ENCODE measurements around the gene ISM1. TPM values are rescaled to one million over a fixed set of nuclear protein-coding genes. Genes with fewer than 3 reads are reported as not detected.

Gene ISM1
- total RNA-seq, 2 donors from 2014 or later, result 0.23 to 0.58 TPM

DNA sequence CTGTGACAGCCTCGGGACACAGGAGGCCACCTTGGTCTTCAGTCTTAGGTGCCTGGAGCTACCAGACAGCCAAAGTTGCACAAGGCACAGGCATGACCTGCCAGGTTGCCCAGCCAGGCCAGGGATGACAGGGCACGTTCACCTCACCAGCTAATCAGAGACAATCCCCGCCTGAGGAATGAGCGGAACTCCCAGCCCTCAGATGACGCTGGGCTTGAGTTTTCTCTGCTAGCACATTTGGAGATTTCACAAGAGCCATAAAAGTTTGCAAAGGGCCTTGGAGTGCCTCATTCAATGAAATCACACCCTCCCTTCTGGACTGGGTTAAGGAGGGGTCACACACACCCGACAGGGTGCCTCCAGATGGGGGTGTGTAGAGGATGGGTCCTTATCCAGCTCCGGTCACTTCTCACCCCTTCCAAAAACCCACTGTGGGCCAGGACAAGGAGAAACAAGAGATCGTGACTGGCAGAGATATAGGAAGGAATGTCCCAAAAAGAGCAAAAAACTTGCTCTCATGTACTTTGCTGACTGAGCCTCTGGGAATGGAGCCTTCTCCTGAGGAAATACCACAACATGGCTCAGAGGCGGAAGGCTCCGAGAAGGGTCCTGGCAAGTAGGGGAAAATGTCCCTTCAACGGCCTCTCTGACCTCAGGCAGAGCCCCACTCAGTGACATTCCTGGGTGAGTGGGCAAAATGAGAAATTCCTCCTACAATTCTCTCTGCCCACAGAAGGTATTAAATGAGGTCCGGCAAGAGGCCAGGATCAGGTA lies 121.6 kb downstream of the ISM1 start:
- Mint-ChIP-seq H3K9me3 (peaks cover 2 to 3% of the 10 kb centered on the region in 2 donors), H3K27ac (no peak overlapping the region), H3K4me3 (no peak overlapping the region), H3K36me3 (ENCODE audit: insufficient read depth in 2 of 2) (peaks cover 2 to 3% of the 10 kb centered on the region in 2 donors), H3K27me3 (ENCODE audit: low read depth) (no peaks in the 10 kb centered on the region), H3K4me1 (ENCODE audit: low read depth) (peaks cover 22% of the 10 kb centered on the region)
- DNase-seq (no peak), ATAC-seq (replicated peaks in 1 of 2) (no peak)

DNA sequence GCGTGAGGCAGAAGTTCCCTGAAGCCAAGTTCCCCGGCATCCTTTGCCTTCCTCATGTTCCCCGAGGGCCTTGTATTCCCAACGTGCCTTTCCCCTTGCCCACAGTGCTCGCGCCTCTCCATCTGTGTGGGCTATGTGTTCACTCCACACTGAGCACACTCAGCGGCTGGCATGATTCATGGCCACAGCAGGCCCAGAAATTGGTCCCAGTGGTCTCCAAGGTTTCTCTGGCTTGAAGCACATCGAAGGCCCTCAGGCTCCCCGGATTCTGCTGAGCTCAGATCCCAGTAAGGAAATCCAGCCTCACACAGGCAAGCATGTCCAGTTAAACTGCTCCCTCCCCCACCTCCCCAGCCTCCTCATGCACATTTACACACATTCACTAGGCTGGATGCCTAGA lies 123.6 kb downstream of the ISM1 start:
- Mint-ChIP-seq H3K4me3 (no peak overlapping the region), H3K4me1 (ENCODE audit: low read depth) (peaks cover 3% of the 10 kb centered on the region), H3K27ac (no peak overlapping the region), H3K27me3 (ENCODE audit: low read depth) (no peaks in the 10 kb centered on the region), H3K9me3 (peaks cover 0 to 2% of the 10 kb centered on the region in 2 donors), H3K36me3 (ENCODE audit: insufficient read depth in 2 of 2) (peaks cover 0 to 2% of the 10 kb centered on the region in 2 donors)
- no peak for ATAC-seq (replicated peaks in 1 of 2)
- DNase-seq, result no peak

DNA sequence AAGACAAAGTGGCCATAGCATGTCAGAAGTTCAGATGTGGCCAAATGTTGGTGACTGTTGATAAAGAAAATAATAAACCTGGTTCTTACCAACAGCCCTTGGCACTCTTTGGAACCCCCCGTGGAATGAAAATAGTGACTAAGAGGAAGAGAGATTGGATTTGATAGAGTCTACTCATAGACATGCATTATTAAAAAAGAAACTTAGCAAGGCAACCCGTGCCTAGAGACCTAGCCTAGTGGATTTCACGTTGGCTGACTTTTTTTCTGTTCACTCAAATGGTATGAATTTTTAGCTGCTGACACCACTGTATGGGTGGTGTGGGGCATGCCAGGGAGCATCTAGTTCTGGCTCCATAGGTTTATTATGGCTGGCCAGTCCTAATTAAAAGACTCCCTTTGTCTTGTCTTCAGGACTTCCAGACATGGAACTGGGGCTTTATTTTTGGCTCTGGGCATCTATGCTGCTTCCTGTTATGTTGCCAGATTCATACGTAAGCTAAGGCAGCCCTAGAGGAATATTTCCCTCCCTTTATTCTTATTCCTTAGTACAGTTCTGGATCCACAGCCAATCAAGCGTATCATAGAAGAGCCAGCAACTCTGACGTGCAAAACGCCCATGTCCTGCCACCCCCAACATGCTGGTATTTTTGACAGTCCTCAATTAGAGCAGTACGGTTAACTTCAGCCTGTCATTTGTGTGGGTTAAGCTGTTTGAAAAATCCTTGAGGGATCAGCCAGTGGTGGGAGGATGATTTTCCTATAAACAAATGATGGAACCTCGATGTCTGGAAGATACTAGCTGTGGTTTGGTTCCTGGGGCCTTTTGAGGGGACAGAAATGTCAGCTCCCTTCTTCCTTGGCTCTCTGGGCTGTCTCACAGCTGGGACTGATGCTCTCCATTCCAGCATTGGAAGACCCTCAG lies 127.5 kb downstream of the ISM1 start:
- DNase-seq (no peak), ATAC-seq (replicated peaks in 1 of 2) (no peak)
- peaks cover 0 to 2% of the 10 kb centered on the region in 2 donors for H3K36me3 Mint-ChIP-seq (ENCODE audit: insufficient read depth in 2 of 2)
- H3K9me3 Mint-ChIP-seq, result peaks cover 0 to 2% of the 10 kb centered on the region in 2 donors
- no peaks in the 10 kb centered on the region for H3K4me1 Mint-ChIP-seq (ENCODE audit: low read depth)
- no peaks in the 10 kb centered on the region for H3K27me3 Mint-ChIP-seq (ENCODE audit: low read depth)
- H3K4me3 Mint-ChIP-seq, result no peak overlapping the region
- no peak overlapping the region for H3K27ac Mint-ChIP-seq

DNA sequence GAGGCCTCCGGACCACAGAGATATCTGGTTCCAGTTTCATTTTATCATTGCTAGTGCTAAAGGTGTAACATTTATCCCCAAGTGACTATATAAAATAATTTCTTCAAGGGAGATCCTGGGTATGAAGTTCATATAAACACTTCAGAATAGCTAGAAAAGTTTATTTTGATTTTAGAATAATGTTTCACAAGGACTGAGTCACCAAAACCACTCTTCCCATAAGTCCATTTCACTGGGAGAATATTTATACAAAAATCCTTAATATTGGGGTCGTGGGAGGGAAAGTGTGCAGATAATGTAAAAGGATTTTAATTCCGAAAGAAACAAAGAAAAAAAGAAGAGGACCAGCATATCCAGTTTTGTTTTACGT lies 128.1 kb downstream of the ISM1 start:
- DNase-seq, result no peak
- no peak overlapping the region for H3K27ac Mint-ChIP-seq
- no peak overlapping the region for H3K4me3 Mint-ChIP-seq
- no peaks in the 10 kb centered on the region for H3K27me3 Mint-ChIP-seq (ENCODE audit: low read depth)
- no peaks in the 10 kb centered on the region for H3K36me3 Mint-ChIP-seq (ENCODE audit: insufficient read depth in 2 of 2)
- no peaks in the 10 kb centered on the region for H3K4me1 Mint-ChIP-seq (ENCODE audit: low read depth)
- H3K9me3 Mint-ChIP-seq, result no peaks in the 10 kb centered on the region
- no peak for ATAC-seq (replicated peaks in 1 of 2)

Other genes starting within 250 kb of the ISM1 start
- 1 to 10 TPM; 1.4 to 2.0 TPM for gene SPTLC3, start 212.3 kb upstream of the ISM1 start, total RNA-seq

Data from activated T-cell treated with anti-CD3 and anti-CD28 coated beads, Interleukin-2, amount 50 U/mL, for 72 hours (primary cell).